Activated T-cell treated with anti-CD3 and anti-CD28 coated beads, Interleukin-2, amount 50 U/mL, for 24 hours (primary cell): ENCODE measurements around the gene SFI1.

Experiments
- DNase-seq: peaks from one replicate; pipeline ENCODE4 v3.0.0-alpha.2; 2020
- H3K27ac Mint-ChIP-seq: 2 replicates; pipeline ENCODE4 v1.8.0; 2020; ENCODE audit warnings: mild to moderate bottlenecking, mixed read lengths
- H3K27me3 Mint-ChIP-seq: 2 replicates; pipeline ENCODE4 v1.8.0; 2020; ENCODE audit warnings: mixed read lengths
- H3K36me3 Mint-ChIP-seq: 2 replicates; pipeline ENCODE4 v1.8.0; 2020; ENCODE audit warnings: low read depth, mixed read lengths
- H3K4me1 Mint-ChIP-seq: 2 replicates; pipeline ENCODE4 v1.8.0; 2020; ENCODE audit warnings: low read depth, mixed read lengths
- H3K4me3 Mint-ChIP-seq: 2 replicates; pipeline ENCODE4 v1.8.0; 2020; ENCODE audit warnings: mild to moderate bottlenecking, moderate library complexity, mixed read lengths
- H3K9me3 Mint-ChIP-seq: 2 replicates; pipeline ENCODE4 v1.8.0; 2020; ENCODE audit warnings: mixed read lengths

Gene SFI1

GRCh38 chr22:31605851-31606585, 109.7 kb downstream of the SFI1 start:
- Mint-ChIP-seq H3K4me1 (no peaks in the 10 kb centered on the region), H3K4me3 (no peak overlapping the region), H3K27me3 (no peaks in the 10 kb centered on the region), H3K27ac (peak overlapping the region; percentile 63), H3K9me3 (no peaks in the 10 kb centered on the region), H3K36me3 (peaks cover 93% of the 10 kb centered on the region)
- DNase-seq = no peak

GRCh38 chr22:31607696-31608095, 111.4 kb downstream of the SFI1 start:
- Mint-ChIP-seq H3K9me3 (no peaks in the 10 kb centered on the region), H3K4me1 (no peaks in the 10 kb centered on the region), H3K27ac (peak overlapping the region; percentile 73), H3K4me3 (no peak overlapping the region), H3K27me3 (no peaks in the 10 kb centered on the region), H3K36me3 (peaks cover 92% of the 10 kb centered on the region)
- no peak for DNase-seq

- Mint-ChIP-seq H3K27me3 (no peaks in the 10 kb centered on the region), H3K4me3 (no peak overlapping the region), H3K36me3 (peaks cover 88% of the 10 kb centered on the region), H3K27ac (peak overlapping the region; percentile 62), H3K4me1 (peaks cover 8% of the 10 kb centered on the region), H3K9me3 (no peaks in the 10 kb centered on the region)
- no peak for DNase-seq
Observed at GRCh38 chr22:31609716-31610115, 113.4 kb downstream of the SFI1 start.

GRCh38 chr22:31610611-31611010, 114.3 kb downstream of the SFI1 start:
- Mint-ChIP-seq H3K9me3 (no peaks in the 10 kb centered on the region), H3K36me3 (peaks cover 86% of the 10 kb centered on the region), H3K27me3 (no peaks in the 10 kb centered on the region), H3K27ac (peak overlapping the region; percentile 62), H3K4me3 (no peak overlapping the region), H3K4me1 (peaks cover 14% of the 10 kb centered on the region)
- DNase-seq = no peak

- Mint-ChIP-seq H3K4me1 (peaks cover 20% of the 10 kb centered on the region), H3K4me3 (no peak overlapping the region), H3K27me3 (no peaks in the 10 kb centered on the region), H3K9me3 (no peaks in the 10 kb centered on the region), H3K36me3 (peaks cover 85% of the 10 kb centered on the region), H3K27ac (peak overlapping the region; percentile 78)
- no peak for DNase-seq
Observed at GRCh38 chr22:31611061-31611760, 114.9 kb downstream of the SFI1 start.

GRCh38 chr22:31612891-31613285, 116.6 kb downstream of the SFI1 start:
- Mint-ChIP-seq H3K4me1 (peaks cover 30% of the 10 kb centered on the region), H3K4me3 (no peak overlapping the region), H3K36me3 (peaks cover 87% of the 10 kb centered on the region), H3K27me3 (no peaks in the 10 kb centered on the region), H3K9me3 (no peaks in the 10 kb centered on the region), H3K27ac (peak overlapping the region; percentile 44)
- no peak for DNase-seq

- H3K9me3 Mint-ChIP-seq = no peaks in the 10 kb centered on the region
- H3K36me3 Mint-ChIP-seq = peaks cover 87% of the 10 kb centered on the region
- H3K27me3 Mint-ChIP-seq = no peaks in the 10 kb centered on the region
- H3K4me1 Mint-ChIP-seq = peaks cover 30% of the 10 kb centered on the region
- no peak for DNase-seq
- no peak overlapping the region for H3K4me3 Mint-ChIP-seq
- H3K27ac Mint-ChIP-seq = peak overlapping the region; percentile 88
Observed at GRCh38 chr22:31613286-31613903, 117.1 kb downstream of the SFI1 start.

GRCh38 chr22:31613904-31614296, 117.6 kb downstream of the SFI1 start:
- no peaks in the 10 kb centered on the region for H3K9me3 Mint-ChIP-seq
- peaks cover 87% of the 10 kb centered on the region for H3K36me3 Mint-ChIP-seq
- DNase-seq = no peak
- H3K27me3 Mint-ChIP-seq = no peaks in the 10 kb centered on the region
- no peak overlapping the region for H3K4me3 Mint-ChIP-seq
- peak overlapping the region; percentile 88 for H3K27ac Mint-ChIP-seq
- H3K4me1 Mint-ChIP-seq = peaks cover 30% of the 10 kb centered on the region

GRCh38 chr22:31614781-31615490, 118.6 kb downstream of the SFI1 start:
- H3K4me3 Mint-ChIP-seq = no peak overlapping the region
- DNase-seq = peak; percentile 31
- H3K9me3 Mint-ChIP-seq = no peaks in the 10 kb centered on the region
- H3K4me1 Mint-ChIP-seq = peaks cover 30% of the 10 kb centered on the region
- H3K27ac Mint-ChIP-seq = peak overlapping the region; percentile 89
- peaks cover 87% of the 10 kb centered on the region for H3K36me3 Mint-ChIP-seq
- H3K27me3 Mint-ChIP-seq = no peaks in the 10 kb centered on the region

GRCh38 chr22:31615491-31615860, 119.1 kb downstream of the SFI1 start:
- Mint-ChIP-seq H3K9me3 (no peaks in the 10 kb centered on the region), H3K4me3 (no peak overlapping the region), H3K27me3 (no peaks in the 10 kb centered on the region), H3K36me3 (peaks cover 86% of the 10 kb centered on the region), H3K27ac (peak overlapping the region; percentile 89), H3K4me1 (peaks cover 30% of the 10 kb centered on the region)
- no peak for DNase-seq

- Mint-ChIP-seq H3K27ac (peak overlapping the region; percentile 89), H3K27me3 (no peaks in the 10 kb centered on the region), H3K9me3 (no peaks in the 10 kb centered on the region), H3K4me3 (no peak overlapping the region), H3K4me1 (peaks cover 30% of the 10 kb centered on the region), H3K36me3 (peaks cover 86% of the 10 kb centered on the region)
- no peak for DNase-seq
Observed at GRCh38 chr22:31615940-31616314, 119.6 kb downstream of the SFI1 start.

GRCh38 chr22:31616315-31616980, 120.1 kb downstream of the SFI1 start:
- DNase-seq = no peak
- Mint-ChIP-seq H3K36me3 (peaks cover 86% of the 10 kb centered on the region), H3K4me1 (peaks cover 30% of the 10 kb centered on the region), H3K4me3 (no peak overlapping the region), H3K9me3 (no peaks in the 10 kb centered on the region), H3K27me3 (no peaks in the 10 kb centered on the region), H3K27ac (peak overlapping the region; percentile 89)

- Mint-ChIP-seq H3K27ac (peak overlapping the region; percentile 89), H3K27me3 (no peaks in the 10 kb centered on the region), H3K4me3 (no peak overlapping the region), H3K9me3 (no peaks in the 10 kb centered on the region), H3K36me3 (peaks cover 87% of the 10 kb centered on the region), H3K4me1 (peaks cover 35% of the 10 kb centered on the region)
- no peak for DNase-seq
Observed at GRCh38 chr22:31618057-31618456, 121.7 kb downstream of the SFI1 start.

- Mint-ChIP-seq H3K4me3 (no peak overlapping the region), H3K27ac (peak overlapping the region; percentile 82), H3K27me3 (no peaks in the 10 kb centered on the region), H3K4me1 (peaks cover 36% of the 10 kb centered on the region), H3K36me3 (peaks cover 91% of the 10 kb centered on the region), H3K9me3 (no peaks in the 10 kb centered on the region)
- DNase-seq = no peak
Observed at GRCh38 chr22:31618471-31619176, 122.3 kb downstream of the SFI1 start.
